ENCODE measurements around the gene HOXA4. TPM values are rescaled to one million over a fixed set of nuclear protein-coding genes. Genes with fewer than 3 reads are reported as not detected.

HOXA4 gene
- total RNA-seq, 1 donor from 2014 or later: 0.26 TPM

DNA sequence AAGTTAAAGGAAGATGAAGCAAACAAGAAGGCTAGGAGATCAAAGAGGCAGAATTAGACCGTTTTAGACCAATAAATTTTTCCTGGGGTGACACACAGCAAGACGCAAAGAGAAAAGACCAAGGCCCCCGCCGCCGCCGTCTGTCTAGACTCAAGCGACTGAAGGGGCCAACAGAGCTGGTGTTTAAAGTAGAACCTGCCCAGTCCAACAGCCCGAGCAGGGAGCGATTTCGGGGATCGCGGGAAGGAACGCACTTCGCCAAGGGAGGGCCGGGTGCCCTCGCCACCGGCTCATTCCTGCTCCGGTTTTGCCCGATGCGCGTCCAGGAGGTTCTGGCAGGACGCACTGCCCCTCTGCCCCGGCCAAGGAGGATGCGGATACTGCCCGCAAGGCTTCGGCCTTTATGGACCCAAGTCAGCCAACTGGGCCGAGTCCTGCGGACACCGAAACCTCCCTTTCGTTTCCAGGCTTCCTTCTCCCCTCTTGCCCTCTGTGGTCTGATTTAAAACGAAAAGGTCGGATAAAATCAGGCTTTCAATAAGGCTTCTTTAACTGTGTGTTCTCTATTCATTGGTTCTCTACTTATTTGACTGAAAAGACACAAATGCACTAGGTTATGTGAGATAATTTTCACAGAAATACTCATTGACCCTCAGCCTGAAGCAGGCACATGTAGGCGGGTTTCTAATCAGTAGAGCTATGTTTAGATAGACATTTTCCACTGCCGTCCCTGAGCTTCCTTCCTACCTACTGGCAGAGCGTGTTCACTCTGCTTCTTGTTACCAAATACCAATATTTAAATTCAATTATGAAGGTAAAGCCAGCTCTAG, 28.1 kb upstream of the HOXA4 start:
- DNase-seq (ENCODE audit: low read depth, low spot score): no peak

DNA sequence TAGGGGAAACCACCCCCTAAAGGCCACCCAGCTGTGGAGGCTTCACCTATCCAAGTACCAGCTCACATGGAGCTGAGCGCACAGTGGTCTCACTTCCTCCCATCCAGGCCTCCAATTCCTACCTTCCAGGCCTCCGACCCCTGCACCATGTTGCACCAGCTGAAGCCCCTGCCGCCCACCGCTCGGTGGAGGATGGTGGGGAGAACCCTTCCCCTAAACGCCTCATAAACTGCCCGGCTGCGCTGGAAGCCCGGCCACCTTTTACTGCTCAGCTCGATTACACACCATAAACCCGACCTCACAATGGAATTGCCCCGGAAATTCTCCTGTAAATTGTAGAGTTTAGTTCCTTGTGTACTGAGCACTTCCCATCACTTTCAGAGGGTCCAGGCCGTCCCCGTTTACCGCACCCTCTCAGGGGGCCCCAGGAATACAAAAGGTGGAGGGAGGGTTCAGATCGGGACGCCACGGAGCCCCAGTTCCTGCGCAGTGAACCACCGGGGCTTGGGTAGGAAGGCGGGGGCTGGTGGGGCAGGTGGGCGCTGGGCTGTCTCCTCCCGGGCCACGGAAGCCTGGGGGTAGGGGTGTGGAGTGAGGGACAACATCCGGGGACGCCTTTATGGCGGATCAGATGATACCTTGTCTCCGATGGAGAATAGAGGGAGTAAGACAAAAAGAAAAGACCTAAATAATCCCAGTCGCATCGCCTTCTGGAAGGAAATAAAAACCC, 27.3 kb upstream of the HOXA4 start:
- DNase-seq (ENCODE audit: low read depth, low spot score): no peak

DNA sequence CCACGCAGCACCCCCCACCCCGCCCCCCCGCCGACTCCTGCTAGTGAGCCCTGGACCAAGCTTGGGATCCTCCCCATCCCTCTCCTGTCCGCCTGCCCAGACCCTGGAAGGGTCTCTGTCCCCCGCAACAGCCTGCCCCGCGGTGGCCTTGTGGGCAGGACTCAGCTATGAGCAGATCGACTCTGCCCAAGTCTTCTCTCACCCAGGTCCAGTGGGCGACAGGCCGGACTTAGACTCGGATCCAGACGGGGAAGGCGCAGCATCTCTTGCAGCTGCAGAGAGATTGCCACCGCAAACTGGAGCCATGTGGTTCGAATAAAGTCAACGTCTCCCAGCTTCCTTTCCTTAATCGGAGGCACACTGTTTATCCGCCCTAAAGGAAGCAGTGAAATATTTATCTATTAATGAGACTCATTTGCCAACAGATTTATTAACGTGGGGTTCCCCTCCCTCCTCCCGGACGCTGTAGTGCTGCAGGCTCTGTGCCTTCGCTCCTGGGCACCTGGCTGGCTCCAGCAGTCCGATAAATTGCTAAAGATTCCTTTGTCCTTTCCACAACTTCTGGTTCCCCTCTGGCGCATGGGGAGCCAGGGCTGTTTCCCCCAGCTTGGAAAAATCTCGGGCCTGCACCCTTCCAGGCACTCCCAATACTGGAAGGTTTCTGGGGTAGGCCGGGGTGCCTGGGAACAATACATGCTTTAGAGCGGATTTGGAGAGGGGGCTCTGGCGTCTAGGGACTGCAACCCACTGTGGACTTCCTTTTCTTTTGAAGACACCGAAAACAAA, 26.6 kb upstream of the HOXA4 start:
- no peak for DNase-seq (ENCODE audit: low read depth, low spot score)

DNA sequence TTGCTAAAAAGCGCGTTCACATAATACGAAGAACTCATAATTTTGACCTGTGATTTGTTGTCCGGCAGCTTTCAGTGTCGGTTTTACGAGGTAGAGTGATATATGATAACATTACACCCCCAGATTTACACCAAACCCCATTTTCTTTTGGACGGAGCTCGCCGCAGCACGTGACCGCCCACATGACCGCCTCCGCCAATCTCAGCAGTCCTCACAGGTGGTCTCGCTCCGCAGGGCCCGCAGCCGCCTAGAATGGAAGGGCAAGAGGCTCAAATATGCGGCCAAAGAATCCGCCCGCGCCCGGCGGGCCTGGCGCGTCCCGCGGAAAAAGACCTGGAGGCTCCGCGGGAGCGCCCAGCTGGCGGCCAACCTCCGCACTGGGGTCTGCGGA, 25.9 kb upstream of the HOXA4 start, which contains the start of gene HOXA7:
TSS of gene HOXA7 (minus strand) at position 168 of the 391 bp plus-strand sequence. CDS start at position 38, 130 bp downstream.
- no peak for DNase-seq (ENCODE audit: low read depth, low spot score)

DNA sequence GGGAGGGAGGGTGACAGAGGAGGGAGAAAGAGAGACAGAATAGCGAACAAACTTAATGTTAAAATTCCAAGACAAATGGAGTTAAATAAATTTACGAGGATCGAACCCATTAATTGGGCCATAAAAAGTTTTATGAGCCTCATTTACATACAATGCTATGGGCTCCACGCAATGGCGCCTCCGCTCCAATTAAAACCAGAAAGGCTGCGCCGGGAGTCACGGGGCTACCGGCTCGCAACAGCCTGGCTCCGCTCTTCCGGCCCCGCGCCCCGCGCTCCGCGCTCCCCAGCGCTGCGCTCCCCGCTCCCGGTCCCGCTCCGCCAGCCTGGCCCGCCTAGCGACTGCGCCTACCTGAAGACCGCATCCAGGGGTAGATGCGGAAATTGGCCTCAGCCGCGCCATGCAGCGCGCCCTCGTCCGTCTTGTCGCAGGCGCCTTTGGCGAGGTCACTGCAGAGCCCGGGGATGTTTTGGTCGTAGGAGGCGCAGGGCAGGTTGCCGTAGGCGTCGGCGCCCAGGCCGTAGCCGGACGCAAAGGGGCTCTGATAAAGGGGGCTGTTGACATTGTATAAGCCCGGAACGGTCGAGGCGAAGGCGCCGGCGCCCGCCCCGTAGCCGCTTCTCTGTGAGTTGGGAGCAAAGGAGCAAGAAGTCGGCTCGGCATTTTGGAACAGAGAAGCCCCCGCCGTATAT, 25.4 kb upstream of the HOXA4 start:
- DNase-seq (ENCODE audit: low read depth, low spot score): no peak

DNA sequence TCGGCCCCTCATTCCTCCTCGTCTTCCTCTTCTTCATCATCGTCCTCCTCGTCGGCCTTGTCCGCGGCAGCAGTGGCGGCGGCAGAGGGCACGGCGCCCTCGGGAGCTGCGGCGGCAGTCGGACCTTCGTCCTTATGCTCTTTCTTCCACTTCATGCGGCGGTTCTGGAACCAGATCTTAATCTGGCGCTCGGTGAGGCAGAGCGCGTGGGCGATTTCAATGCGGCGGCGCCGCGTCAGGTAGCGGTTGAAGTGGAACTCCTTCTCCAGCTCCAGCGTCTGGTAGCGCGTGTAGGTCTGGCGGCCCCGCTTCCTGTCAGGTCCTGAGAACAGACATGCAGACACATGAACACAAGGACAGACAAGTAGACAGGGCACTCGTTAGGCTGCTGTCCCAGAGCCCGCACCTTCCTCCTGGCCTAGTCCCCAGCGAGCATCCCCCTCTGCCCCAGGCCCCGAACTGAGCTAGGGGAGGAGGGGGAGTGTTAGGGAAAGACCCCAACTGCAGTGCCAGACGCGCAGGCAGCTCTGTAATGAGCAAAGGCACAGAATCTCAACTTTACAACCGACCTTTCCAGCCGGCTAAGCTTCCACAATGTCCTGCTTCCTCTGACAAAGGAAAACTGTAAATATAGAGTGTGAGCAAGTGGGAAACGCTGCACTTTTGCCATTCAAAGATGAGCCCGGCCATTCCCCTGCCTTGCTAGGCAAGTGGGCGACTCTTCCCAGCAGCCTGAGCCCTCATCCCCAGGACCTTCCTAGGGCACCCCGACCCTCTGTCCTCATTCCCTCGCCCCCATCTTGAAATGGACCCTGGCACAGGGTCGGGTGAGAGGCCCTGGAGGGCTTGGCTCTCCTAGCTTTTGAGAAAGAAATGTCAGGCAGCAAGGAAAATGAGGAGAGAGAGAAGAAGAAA, 24.6 kb upstream of the HOXA4 start:
- no peak for DNase-seq (ENCODE audit: low read depth, low spot score)

DNA sequence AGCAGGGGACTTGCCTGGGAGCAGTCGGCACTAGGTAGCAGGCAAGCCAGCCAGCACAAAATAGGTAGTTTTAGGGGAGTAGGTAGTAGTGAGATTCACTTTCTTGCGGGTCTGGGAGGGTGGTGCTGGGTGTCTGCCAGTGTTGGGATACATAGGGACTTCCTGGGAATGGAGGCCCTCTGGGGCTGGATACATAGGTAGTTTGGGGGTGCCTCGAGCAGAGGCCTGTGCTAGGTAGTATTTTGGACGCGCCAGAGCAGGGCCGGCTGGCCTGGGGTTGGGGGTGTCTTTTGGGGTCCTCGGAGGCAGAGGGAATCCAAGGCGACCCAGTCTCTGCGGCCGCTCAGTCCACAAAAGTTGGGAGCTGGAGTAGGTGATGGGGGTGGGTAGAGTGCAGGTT, 23.8 kb upstream of the HOXA4 start:
- DNase-seq (ENCODE audit: low read depth, low spot score): no peak

DNA sequence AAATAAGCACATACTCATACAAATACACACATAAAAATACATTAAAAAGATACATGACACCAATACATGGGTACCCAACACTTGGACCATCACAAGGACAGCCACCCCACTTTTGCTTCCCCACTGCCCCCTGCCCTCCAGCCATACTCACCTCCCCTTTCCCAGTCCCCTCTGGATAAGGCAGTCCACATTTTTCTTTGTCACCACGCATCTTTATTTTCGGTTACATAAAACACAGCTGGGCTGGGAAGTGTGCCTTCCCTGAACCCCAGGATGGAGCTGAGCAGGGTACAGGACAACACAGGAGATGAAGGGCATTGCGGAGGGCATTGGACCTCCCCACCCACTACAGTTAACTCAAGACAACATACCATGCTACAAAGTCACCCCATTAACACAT, 23.0 kb upstream of the HOXA4 start:
- no peak for DNase-seq (ENCODE audit: low read depth, low spot score)

DNA sequence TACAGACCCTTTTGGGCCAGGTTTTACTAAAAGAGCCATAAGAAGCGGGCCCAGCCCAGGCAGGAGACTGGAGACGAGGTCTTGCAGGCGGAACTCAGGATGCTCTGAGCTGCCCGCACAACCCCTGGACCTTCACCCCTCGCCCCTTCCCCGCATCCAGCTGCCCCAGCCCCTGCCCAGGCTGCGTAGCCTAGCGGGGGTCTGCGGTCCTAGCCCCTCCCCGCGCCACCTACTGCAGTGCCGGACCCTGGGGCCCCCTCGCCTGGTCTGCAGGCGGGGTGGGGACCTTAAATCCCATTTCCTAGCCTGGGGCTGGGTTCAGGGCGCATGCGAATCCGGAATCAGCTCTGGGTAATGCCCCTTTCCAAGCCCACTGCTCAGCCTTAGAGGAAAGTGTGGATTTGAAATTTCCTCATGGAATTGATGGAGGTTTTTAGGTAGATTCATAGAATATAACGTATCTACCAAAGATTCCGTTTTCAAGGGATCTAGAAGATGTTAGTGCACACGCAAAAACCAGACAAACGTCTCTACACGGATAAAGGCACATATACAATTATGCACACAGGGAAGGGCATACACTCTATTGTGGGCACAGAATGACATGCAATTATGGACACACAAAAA, 22.4 kb upstream of the HOXA4 start:
- no peak for DNase-seq (ENCODE audit: low read depth, low spot score)

DNA sequence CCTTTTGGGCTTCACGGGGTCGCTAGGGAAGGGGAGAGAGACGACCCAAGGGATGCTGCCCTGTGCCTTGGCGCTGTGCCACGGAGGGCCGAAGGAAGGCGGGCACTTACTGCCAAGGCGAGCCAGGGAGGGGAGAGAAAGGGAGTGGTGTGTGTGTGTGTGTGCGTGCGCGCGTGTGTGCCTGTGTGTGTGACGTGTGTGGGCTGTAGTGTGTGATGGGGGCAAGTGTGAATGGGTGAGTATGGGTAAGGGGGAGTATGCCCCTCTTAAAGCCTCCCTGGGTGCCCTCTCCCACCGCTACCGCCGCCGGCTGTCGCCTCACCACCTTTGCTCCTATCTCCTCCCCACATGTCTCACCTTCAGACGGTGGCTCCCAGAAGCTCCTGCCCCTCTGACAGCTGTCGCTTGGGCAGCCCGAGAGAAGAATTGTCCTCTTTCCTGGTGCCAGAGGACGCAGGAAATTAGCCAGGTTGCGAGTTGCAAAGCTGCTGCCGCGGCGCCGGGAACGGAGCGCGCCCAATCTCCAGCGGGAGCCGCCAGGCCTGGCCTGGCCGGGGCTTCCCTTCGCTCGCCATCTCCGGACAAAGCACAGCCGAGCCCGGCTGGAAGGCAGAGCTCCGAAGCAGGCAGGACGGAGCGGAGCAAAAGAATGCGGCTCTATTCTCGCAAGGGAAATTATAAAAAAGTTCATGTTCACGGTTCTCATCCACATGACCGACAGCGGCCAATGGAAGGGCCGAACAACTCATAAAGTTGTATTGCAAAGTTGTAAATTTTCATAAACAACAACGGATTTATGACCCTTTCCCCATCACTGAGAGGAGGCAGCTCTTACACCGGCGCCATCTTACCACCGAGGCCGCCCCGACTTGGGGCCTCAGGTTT, 21.6 kb upstream of the HOXA4 start, which contains the start of gene HOXA3:
TSS of gene HOXA3 (minus strand) at position 653 of the 885 bp plus-strand sequence. CDS start 41,943 bp downstream, outside the sequence.
- DNase-seq (ENCODE audit: low read depth, low spot score): no peak

DNA sequence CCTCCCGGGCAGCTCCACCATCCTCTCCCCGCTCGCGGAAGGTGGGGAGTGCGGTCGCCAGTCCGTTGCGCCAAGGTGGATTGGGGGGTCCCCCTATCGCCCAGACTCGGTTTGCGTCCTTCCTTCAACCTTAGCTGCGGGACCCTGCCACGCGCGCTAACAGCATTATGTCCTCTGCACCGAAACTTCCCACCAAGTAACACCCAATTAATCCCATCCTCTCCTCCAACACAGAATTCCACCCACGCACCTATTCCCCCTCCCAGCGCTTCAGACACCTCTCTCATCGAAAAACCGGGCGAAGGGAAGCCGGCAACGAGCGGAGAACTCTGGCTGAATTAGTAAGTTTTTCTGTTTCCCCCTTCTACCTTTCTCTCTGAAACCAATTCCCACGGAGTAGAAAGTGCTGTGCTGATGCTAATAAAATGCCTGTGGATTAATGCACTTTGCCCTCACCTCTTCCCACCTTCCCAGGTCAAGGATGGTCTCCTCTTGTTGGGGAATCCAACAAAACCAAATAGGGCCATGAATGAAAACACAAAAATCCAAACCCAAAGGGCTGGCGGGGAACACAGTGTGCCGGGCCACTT, 20.9 kb upstream of the HOXA4 start:
- no peak for DNase-seq (ENCODE audit: low read depth, low spot score)

DNA sequence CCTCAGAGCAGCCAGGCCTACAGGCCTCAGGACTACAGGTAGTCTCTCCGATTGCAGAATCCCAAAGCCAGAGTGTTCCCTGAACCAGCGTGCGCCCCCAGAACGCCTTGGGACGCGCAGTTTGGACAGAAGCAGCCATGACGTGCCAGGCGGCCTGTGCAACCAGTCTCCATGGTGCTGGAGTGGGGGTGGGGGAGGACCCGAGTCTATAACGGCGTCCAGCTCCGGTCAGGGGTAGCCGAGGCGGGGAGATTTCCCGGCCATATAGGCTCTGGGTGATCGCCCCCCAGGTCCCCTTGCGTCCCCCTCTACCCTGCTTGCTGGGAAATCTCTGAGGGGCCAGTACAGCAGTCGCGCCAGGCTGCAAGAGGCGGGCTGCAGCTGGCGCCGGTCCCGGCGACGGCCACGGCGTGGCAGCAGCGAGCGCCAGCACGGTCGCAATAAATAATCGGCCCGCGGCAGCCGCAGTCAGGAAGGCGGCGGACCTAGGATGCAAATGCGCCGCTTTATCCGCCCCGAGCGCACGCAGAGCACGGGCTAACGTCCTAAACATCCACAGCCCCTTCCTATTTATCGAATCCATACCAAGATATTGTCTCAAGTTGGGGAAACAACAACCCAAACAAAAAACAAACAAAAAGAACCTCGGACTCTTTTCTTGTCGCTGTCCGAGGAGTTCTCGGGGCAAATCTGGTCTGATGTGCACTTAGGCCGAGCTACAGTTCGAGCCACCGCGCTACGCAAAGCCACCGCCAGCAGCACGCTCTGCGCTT, 20.2 kb upstream of the HOXA4 start:
- DNase-seq (ENCODE audit: low read depth, low spot score): no peak

DNA sequence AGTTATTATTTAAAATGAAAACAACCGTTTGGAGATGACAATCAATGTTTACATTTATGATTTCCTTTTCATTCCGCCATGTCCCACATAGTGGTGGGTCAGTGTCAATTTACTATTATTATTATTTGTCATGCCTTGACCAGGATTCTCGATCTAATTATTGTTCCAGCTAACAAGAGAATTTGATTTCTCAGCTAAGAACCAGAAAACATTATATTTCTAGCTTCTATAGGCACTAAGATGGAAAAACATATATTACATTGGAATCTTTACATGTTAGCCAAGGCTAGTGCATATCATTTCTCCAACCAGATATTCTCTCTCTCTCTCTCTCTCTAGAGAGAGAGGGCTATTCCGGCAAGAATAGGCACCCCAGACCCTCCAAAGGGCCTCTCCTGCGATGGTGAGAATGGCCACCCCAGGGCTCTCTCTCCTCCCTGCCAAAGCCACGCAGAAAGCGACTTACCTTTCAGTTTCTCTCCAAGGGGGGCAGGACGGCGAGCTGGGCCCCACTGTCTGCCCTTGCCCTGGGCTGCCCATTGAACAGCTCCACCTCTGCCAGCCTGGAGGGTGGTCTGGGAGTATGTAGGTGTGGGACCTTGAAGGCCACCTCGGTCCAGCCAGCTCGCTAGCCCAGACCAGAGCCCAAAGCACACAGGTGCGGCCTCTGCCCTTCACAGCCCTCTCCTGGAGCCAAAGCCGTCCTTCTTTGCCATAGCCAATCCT, 19.4 kb upstream of the HOXA4 start:
- DNase-seq (ENCODE audit: low read depth, low spot score): no peak

DNA sequence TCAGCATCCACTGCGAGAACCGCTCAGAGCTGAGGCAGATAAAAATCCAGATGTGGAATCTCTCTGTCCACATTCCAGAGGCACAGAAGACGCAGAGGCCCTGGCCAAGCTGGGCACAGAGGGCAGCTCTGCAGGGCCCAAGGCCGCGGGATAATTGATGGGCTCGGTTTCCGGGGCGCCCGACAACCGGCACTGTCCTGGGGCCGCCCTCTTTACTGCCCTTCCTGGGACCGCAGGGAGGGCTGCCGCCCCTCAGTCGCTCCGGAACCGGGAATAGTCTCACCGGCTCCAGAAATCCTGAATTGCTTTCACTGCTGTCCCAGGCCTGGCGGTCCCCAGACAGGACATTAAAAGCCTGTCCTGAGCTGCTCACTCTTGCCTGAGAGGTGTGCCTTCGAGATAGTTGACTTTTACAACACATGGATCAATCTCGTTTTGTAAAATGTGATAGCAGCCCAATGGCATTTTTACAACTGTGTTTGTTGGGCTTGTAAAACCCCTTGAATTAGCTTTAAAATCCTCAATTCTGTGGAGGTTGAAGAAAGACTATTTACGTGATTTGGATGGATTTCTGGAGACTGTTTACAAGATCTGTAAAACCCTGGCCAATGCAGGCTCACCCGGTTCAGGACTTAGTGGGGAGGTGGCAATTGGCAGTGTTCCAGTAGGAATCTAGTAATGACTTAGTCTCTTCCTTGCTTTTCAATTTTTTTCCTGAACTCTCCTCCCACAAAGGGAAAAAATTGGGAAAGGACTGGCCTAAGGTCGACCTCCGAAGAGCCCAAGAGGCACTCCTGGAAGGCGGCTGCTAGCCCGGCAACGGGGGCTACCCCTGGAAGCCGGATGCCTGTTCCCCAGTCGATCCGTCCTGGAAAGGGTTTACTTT, 18.4 kb upstream of the HOXA4 start:
- no peak for DNase-seq (ENCODE audit: low read depth, low spot score)

DNA sequence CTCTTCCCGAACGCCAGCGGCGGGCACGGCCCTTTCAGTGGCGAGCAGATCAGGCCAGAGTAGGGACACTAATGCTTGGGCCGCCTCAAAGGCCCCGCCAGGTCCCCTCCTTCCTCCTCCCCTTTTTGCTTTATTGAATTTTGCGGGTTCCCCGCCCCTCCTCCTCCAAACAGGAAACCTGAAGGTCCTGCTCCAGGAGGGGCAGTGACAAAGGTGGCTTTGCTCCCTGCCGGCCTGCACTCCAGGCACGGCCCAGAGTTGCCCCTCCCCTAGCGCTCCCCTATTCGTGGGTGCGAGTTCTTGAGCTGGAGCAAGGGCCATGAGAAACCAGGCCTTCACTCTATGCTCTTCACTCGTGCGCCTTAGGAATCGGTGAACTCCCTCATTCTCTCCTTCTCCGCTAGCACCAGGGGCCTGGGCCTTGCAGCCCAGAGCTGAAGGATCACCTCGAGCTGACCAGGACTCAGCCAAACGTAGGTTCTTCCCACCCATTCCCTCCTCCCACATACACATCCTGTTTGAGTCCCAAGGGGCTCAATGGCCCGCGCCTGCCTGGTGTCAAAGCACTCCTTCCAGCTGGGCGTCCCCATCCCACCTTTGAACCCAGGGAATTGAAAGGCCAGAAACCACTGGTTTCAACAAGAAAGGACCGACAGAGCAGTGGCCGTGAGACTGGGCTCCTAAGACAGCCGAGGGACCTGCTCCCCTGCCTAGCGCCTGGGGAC, 17.6 kb upstream of the HOXA4 start:
- no peak for DNase-seq (ENCODE audit: low read depth, low spot score)

Data from pulmonary artery endothelial cell (primary cell).